Measurements from ENCODE around the gene MEMO1. TPM values are rescaled to one million over a fixed set of nuclear protein-coding genes. Genes with fewer than 3 reads are reported as not detected.

The MEMO1 gene
- total and polyA plus RNA-seq, 9 of the 15 experiments (the other 6 are each of a cell fraction or from before 2014, with no cell fraction given) = 22.1 to 87.7 (median 61.2) TPM

DNA sequence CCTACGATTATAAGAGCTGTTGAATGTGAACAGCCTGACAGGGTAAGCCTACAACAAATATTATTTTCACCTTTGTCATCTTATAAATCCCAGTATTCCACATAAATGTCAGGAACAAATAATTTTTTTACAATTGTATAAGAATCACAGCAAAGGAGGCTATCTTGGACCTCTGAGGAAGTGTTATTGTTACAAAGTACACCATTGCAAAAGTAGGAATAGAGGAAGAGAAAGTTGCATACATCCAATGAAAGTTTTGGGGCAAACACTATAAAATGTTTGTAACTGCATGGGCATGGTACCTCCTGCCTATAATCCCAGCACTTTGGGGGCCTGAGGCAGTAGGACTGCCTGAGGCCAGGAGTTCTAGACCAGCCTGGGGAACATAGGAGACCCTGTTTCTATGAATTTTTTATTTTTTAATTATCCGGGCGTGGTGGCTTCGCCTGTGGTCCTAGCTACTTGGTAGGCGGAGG is 715 bp upstream of the MEMO1 start:
- POLR2A ChIA-PET = interaction anchor here (0.7 to 2.1 kb wide), 3 partner anchors 9 to 30 kb away, joined by 3 to 4 read pairs (median 3); no protein-coding TSS in a partner anchor

More for the DNA sequence above, 715 bp upstream of the MEMO1 start:
- CTCF ChIA-PET (ENCODE audit: low intra/inter-chr PET ratio) = no interaction called here
- DNase-seq (ENCODE audit: extremely low read depth in 1 of 4, low spot score in 3 of 4) (no peak), ATAC-seq (no peak; the same call in 2 of the 3 replicates), FAIRE-seq (no peak)
- Histone ChIP-seq H3K4me2 (ENCODE audit: insufficient read depth, low read length) (peak overlapping the region; percentile 98), H2AFZ (ENCODE audit: low read depth, low read length) (peak overlapping the region; percentile 92), H3K9me1 (ENCODE audit: control insufficient read depth, insufficient read depth, low read length) (no peaks in the 10 kb centered on the region), H3K36me3 (ENCODE audit: control insufficient read depth, insufficient read depth, low read length) (peaks cover 6% of the 10 kb centered on the region; the same call in 1 of the 3 replicates), H3K4me3 (peak overlapping the region; percentile 65), H3K9ac (ENCODE audit: insufficient read depth in 1 of 2, low read depth in 2 of 2, low read length in 2 of 2) (peak overlapping the region; percentile 80 to 92), H3K9me3 (replicated peaks; ENCODE audit: control insufficient read depth, insufficient read depth, low read depth, low read length) (no peaks in the 10 kb centered on the region), H4K20me1 (replicated peaks; ENCODE audit: control insufficient read depth, insufficient read depth, low read length) (peaks cover 4% of the 10 kb centered on the region; the same call in 1 of the 2 replicates), H3K27ac (ENCODE audit: extremely low read depth, low read depth, low read length) (peak overlapping the region; percentile 95), H3K4me1 (replicated peaks in 1 of 2; ENCODE audit: control insufficient read depth in 2 of 2, insufficient read depth in 2 of 2, low read length in 2 of 2) (peaks cover 18 to 26% of the 10 kb centered on the region in 2 experiments), H3K27me3 (ENCODE audit: control insufficient read depth in 2 of 2, insufficient read depth in 2 of 2, low read length in 2 of 2) (no peaks in the 10 kb centered on the region), H3K79me2 (ENCODE audit: control insufficient read depth, insufficient read depth, low read length) (peaks cover 40% of the 10 kb centered on the region)
- in situ Hi-C loops (cut with MboI) (no loop called here), intact Hi-C loops (cut with micrococcal nuclease) (loop anchor here (2.0 to 5.0 kb wide), 2 partner anchors 51 to 156 kb away; partner anchors contain the start of genes SLC30A6 and SPAST)
- WGBS (ENCODE audit: insufficient coverage, low coverage, missing lambda C conversion rate) = 61% methylated on average over 4 of the region's 5 CpGs
- TSS peak; percentile 98 for BruUV-seq (replicated peaks)
- no peak for TF ChIP-seq U2AF2 (optimal IDR thresholded peaks at IDR 0.05; ENCODE audit: low read depth, low read length)
- TF ChIP-seq, protein P1, sequence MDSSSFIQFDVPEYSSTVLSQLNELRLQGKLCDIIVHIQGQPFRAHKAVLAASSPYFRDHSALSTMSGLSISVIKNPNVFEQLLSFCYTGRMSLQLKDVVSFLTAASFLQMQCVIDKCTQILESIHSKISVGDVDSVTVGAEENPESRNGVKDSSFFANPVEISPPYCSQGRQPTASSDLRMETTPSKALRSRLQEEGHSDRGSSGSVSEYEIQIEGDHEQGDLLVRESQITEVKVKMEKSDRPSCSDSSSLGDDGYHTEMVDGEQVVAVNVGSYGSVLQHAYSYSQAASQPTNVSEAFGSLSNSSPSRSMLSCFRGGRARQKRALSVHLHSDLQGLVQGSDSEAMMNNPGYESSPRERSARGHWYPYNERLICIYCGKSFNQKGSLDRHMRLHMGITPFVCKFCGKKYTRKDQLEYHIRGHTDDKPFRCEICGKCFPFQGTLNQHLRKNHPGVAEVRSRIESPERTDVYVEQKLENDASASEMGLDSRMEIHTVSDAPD (CRISPR knock-in tag; IDR thresholded peaks at IDR 0.05) = 0 out of 2 replicates have a peak, but pooled peaks have one; percentile 10
